Posterior vena cava (tissue), 2 donors: Measurements from ENCODE around the gene RAC2. TPM values are rescaled to one million over a fixed set of nuclear protein-coding genes. Genes with fewer than 3 reads are reported as not detected.
A peak's percentile ranks its signal among the peaks of the same experiment; 100 is the strongest.

Source experiments
- DNase-seq: peaks from one replicate; pipeline ENCODE4 v3.0.0-alpha.2; 2020; ENCODE audit warnings: low spot score
- intact Hi-C, 2 donors: fragments of 100-400 bp; cut with DNase I; formaldehyde crosslinking; loops; one replicate each; pipeline versions ENCODE4 v1.14.1 to v1.14.2; 2022 to 2023
- total RNA-seq, 2 donors: library from RNA; stranded (reverse); fragmentation: NEBNext Ultra II Directional; extraction: Animal tissue kit (Norgen Biotek cat#: 25700); gene quantifications; one replicate each; pipeline ENCODE4 v1.2.1, GENCODE V29; 2021
- donor health status: DM: yes; HTN: yes; CAD: no.
- donor health status: DM: yes; HTN: yes; CAD: no.

The RAC2 gene
- total RNA-seq, 2 donors from 2014 or later, result 12.9 to 17.5 TPM

DNA sequence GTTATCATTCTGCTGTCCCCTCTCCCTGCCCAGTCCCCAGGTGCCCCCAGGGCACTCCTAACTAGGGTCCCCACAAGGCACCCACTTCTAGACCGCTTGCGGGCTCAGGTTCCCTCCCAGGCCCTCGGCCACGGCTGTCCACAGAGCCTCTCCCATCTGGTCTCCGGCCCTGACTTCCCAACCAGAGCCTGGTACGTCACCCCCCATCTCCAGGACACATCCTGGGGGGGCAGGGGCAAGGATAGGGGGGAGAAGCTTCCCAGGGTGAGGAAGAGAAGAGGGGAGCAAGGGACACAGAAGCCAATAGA, 32.2 kb downstream of the RAC2 start:
- intact Hi-C loops, result no loop called here
- DNase-seq, result no peak

DNA sequence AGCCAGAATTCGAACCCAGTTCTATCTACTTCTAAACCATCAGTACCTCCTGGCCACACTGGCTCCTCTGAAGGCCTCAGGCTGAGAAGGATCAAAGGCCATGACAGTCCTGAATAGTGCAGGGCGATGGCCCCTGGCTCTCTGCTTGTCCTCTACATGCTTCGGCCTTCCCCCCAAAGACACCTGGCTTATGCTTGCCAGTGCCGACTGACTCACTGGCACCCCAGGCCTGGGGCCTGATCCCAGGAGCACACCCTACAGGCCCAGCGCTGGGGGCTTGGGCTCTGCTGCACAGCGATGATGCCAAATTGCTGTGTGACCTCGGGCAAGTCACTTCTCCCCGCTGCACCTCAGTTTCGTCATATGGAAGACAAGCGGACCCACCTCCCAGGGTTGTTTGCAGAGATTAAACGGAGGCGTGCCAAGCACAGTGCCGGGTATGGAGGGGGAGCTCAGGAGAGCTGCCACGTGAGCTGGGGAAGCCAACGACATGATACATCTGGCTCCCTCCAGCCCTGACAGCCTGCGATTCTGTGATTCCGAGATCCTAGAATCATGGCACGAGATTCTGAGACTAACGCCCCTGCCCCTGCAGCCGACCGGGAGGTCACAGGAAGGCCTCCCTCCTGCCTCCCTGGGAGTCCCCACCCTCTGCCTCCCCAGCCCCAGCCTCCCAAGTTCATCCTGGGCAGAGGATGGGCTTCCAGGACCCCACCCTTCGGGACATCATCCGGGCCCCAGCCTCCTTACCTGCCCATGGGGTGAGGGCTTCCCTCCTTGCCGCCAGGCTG, 32.8 kb downstream of the RAC2 start:
- intact Hi-C loops, result no loop called here
- peak; percentile 65 for DNase-seq

DNA sequence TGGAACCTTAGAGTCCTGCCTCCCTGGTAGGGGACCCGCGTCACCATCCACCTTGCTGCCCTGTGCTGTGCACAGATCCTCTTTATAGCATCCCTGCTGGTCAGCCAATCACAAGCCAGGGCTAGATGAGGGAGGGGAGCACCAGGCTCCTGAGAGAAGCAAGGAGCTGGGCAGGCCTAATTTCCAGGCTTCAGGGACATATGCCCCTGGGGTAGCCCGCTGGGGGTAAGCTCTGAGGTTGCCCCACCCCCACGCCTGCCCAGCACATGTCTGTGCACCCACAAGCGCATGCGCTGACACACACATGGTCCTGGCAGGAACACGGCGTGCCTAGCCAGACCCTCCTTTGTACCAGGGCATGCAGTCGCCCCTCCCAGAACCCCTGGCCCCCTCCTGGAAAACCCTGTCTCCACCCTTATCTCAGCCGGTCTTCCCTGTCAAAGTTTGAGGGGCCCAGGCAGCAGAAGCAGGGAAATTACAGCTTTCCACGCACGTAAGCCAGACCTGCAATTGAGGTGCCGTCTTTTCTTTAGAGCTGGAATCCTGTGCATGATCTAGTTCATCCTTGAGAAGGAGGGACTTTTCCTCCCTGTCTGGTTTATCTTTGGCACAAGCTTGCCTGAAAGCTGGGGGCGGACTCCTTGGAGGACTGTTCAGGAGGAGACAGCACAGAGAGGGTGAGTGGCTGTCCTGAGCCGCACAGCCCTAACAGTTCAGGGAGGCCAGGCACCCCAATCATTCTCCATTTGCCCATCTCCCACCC, 33.8 kb downstream of the RAC2 start:
- intact Hi-C loops, result no loop called here
- peak; percentile 69 for DNase-seq

DNA sequence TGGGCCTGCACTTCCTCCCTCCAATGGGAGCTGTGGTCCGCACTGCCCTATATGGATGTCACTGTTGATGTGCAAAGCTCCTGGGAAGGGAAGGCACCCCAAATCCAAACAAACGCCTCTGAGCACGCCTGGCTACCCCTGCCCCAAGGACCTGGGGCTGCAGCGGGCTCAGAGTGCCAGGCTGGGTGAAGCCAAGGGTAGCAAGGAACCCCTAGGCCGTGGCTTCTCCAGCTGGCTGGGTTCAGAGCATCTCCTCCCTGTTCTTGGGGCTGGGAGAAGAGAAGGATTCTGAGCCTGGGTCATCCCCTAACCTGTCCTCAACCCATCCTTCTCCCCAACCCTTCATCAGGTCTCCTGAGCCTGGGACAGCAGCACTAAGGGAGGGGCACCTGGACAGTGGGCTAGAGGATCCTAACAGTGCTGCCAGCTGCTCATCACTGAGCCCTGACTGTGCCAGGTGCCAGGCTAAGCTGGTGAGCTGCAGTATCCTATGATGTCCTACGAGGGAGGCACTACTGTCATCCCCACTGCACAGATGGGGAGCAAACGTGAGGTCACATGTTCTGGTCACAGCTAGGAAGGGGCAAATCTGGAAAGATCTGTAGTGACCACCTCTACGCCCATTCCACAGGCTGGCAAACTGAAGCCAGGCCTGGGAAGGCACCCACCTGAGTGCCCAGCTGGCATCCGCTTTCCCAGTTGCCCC, 34.8 kb downstream of the RAC2 start:
- DNase-seq, result peak; percentile 32
- intact Hi-C loops, result loop anchor here in 1 of 2 donors (10.0 kb wide), 1 partner anchor 144 kb away; no protein-coding TSS in a partner anchor

DNA sequence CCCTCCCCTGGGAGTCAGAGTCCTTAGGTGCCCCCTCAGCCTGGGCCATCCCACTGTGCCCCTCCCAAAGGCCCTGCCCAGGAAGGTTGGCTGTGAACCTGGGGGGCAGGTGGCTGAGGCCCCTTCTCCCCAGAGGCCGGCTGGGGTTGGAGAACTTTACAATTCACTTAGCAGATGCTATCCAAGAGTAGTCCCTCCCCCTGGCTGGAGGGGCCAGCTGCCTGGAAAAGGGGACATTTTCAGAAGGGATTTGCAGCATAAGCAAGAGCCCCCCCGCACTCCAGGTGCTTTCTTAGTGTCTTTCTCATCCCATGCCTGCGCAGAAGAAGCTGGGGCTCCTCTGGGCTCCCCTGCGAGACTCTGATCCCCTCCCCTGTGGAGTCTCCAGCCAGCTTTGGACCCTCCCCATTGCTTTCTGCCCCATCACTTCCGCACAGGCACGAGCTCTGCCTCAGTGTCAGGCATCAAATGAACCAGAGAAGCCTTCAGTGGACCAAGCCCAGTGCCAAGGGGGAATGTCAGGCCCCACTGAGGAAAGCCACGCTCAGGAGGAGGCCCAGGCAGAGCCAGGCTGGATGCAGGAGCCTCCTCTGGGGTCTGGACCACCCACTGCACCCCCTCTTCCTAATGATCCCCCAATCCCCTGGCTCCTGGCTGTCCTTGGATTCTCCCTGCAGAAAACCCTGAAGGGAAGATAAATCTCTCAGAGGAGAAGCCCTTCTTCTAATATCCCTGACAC, 35.5 kb downstream of the RAC2 start:
- DNase-seq, result peak; percentile 57
- intact Hi-C loops, result loop anchor here in 1 of 2 donors (10.0 kb wide), 1 partner anchor 144 kb away; no protein-coding TSS in a partner anchor

DNA sequence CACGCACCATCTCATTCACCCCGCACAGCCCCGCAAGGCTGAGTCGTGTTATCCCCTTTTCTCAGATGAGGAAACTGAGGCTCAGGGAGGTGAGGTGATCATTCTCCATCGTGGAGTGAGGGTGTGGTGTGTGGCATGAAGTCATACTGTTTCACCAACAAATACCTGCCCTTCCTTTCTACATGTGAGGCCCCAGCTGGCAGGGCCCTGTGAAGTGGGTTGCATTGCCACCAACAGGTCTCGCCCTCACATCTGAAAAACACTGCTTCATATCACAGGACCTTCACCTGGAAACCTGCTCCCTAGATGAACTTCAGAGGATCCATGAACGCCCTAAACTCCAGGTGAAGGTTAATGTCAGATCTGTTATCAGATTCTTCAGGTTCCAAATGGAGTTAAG, 36.1 kb downstream of the RAC2 start:
- intact Hi-C loops, result loop anchor here in 1 of 2 donors (10.0 kb wide), 1 partner anchor 143 kb away; no protein-coding TSS in a partner anchor
- DNase-seq, result peak; percentile 9

DNA sequence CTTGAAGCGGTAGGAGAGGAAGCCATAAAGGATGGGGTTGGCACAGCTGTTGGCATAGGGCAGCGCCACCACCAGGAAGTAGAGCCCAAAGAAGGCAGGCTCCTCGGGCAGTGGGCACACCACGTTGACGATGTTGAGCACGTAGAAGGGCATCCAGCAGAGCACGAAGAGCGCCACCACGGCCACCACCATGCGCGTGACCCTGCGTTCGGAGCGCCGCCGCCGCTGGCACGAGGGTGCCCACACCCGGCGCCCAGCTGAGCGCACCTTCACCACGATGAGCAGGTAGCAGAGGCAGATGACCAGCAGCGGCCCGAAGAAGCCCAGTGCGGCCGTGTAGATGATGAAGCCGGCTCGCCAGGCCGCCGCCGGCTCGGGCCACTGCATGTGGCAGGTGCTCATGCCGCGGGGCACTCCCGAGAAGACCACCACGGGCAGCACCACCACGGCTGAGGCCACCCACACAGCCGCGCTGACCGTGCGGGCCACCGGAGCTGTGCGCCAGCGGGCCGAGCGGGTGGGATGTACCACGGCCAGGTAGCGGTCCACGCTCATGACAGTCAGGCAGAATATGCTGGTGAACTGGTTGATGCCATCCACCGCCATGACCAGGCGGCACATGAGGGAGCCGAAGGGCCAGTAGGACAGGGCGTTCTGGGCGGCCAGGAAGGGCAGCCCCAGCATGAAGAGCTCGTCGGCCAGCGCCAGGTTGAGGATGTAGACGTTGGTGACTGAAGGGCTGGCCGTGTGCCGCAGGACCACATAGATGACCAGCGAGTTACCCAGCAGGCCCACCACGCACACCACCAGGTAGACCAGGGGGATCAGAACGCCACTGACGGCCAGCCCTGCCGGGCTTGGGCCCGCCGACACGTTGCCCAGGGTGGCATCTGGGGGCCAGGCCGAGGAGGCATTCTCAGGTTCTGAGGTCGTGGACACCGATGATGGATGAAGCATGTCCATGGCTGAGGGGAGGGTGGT, 36.9 kb downstream of the RAC2 start:
- peak; percentile 69 for DNase-seq
- intact Hi-C loops, result loop anchor here in 1 of 2 donors (10.0 kb wide), 1 partner anchor 142 kb away; no protein-coding TSS in a partner anchor

DNA sequence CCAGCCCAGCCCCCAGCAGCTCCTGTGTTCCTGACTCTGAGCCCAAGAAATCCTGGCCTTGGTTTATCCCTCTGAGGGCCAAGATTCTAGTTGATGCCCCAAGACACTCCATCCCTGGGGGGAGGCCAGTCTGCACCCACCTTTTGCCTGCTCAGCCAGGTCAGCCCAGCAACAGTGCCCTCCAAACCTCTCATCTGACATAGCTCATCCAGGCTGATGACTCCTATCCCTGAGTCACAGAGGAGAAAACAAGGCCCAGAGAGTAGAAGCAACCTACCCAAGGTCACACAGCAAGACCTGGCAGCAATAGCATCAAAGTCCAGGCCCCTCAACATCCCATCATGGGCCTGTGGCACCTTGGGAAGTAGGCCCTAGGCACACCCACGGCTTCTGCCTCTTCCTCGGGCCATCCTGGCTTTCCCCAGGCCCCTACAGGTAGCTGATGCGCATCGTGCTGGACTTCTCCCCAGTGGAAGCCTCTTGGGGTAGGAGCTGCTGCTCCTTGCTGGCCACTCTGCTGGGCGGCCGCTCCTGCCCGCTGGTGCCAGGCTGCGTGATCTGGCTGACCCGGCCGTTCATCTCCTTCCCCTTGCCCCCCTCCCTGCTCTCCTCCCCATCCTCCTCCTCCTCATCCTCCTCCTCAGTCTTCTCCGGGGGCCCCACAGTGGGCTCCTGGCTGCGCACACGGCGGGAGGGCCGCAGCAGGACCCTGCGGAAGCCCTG, 37.8 kb downstream of the RAC2 start:
- intact Hi-C loops, result loop anchor here in 1 of 2 donors (10.0 kb wide), 1 partner anchor 141 kb away; no protein-coding TSS in a partner anchor
- DNase-seq, result peak; percentile 63

DNA sequence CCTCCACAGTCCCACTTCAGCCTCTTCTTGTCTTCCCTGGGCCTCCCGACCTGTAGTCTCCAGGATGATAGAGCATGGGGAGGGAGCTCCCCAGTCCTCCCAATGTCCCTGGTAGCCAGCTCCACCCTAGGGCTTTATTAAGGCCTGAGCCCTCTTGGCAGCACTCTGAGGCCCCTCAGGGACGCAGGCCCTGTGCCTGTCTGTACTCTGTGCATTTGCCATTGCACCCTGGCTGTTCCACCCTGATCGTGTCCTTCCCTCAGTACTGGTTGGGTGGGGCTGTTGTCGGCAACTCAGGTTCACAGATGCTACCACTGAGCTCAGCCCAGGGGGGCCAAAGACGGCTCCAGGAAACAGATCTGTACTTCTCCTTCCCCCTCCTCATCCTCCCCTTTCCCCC, 39.0 kb downstream of the RAC2 start:
- DNase-seq, result peak; percentile 62
- intact Hi-C loops, result loop anchor here in 1 of 2 donors (10.0 kb wide), 1 partner anchor 140 kb away; no protein-coding TSS in a partner anchor

DNA sequence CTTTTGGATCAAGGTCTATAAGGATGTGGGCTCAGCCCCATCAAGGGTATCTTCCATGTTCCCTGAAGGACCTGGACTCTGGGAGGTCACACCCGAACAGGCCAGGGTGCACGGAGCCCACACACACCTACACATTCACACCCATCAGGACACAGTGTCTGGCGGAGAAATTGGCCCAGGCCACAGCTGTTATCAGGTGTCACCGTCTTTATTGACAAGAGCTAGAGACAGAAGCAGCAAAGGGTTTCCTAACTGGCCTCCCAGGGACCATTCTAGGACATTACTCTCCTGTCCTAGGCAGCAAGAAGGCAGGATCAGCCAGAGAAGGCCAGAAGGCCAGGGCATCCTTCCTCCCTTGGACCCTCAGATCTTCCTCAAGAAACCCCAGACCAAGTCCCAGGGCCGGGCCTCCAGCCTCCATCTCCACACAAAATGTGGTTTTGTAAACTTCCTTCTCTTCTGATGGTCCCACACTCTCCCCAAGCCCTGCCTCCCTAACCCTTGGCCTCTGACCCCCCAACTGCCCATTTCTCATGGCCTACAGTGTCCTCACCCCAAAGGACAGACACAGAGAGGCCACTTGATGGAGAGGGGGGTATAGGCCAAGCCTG, 39.9 kb downstream of the RAC2 start:
- intact Hi-C loops, result loop anchor here in 1 of 2 donors (10.0 kb wide), 1 partner anchor 139 kb away; no protein-coding TSS in a partner anchor
- DNase-seq, result peak; percentile 65

DNA sequence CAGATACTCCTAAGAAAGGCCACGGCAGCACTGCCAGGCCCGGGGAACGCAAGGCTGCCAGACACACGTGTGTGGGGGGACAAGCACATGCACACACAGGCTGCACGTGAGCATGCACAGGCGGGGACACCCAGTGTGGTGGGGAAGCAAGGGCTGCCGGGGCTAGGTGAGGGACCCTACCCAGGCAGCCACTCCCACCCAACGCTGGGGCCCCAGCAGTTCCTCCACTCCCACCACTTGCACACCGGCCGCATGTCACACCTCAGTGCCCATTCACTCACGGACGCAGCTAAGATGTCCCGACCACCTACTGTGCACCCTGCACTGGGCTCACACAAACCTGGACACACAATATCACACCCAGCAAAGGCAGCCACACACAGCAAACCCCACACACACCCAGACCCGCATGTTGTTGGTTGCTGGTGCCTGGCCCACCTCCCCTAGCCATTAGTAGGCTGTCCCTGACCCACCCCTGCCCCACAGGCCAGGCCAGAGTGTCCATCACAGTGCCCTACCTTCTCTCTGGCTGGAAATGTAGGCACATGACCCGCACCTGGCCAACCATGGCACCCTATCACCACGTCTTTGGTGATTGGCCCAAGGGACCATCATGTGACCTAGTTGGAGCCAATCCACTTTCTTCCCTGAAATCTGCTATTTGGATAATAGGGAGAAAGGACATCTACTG, 40.6 kb downstream of the RAC2 start:
- intact Hi-C loops, result loop anchor here in 1 of 2 donors (10.0 kb wide), 1 partner anchor 139 kb away; no protein-coding TSS in a partner anchor
- peak; percentile 65 for DNase-seq

DNA sequence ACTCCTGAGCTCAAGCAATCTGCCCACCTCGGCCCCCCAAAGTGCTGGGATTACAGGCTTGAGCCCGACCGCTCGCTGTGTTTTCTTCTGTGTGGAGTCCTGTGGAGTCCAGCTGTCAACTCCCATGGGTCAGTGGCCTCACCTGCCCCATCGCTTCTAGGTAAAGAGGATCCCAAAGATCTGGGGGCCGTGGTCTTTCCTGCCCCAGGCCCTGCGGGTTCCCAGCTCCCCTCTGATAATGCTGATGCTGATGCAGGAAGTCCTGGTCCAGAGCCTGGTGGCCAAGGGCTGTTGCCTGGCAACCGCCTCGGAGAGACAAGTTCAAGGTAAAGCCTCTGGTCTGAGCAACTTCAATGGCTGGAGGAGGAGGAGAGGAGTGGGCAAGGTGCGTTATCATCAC, 41.4 kb downstream of the RAC2 start:
- DNase-seq, result peak; percentile 60
- intact Hi-C loops, result loop anchor here in 1 of 2 donors (10.0 kb wide), 1 partner anchor 138 kb away; no protein-coding TSS in a partner anchor

DNA sequence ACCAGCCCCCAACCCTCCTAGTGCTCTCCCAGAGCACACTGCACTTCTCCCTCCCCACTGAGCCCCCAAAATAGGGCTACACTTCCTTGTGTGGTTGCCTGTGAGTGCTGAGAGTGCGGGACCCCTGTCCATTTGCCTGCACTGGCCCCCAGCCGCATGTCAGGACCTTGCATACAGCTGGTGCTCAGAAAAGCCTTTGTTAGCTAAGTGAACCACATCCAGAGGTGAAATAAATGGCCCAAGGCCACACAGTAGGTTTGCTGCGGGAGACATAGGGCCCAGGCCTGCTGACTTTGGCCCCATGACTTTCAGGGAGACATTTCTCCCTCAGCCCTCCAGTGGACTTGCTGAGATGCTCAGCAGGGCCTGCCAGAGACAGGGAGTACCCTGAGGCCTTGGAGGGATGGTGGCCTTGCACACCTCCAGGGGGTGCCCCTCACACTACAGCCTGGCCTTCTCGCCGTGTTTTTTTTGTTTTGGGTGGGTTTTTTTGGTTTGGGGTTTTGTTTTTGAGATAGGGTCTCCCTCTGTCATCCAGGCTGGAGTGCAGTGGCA, 42.0 kb downstream of the RAC2 start:
- intact Hi-C loops, result loop anchor here in 1 of 2 donors (10.0 kb wide), 1 partner anchor 137 kb away; no protein-coding TSS in a partner anchor
- DNase-seq, result peak; percentile 58

DNA sequence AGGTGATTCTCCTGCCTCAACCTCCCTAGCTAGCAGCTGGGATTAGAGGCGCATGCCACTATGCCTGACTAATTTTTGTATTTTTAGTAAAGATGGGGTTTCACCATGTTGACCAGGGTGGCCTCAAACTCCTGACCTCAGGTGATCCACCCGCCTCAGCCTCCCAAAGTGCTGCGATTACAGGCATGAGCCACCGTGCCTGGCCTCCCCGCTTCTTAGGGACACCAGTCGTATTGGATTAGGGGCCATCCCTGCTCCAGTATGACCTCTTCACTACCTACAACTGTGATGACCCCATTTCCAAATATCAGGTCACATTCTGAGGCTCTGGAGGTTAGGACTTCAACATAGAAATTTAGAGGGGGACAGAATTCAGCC, 42.6 kb downstream of the RAC2 start:
- intact Hi-C loops, result loop anchor here in 1 of 2 donors (10.0 kb wide), 1 partner anchor 137 kb away; no protein-coding TSS in a partner anchor
- DNase-seq, result peak; percentile 36

DNA sequence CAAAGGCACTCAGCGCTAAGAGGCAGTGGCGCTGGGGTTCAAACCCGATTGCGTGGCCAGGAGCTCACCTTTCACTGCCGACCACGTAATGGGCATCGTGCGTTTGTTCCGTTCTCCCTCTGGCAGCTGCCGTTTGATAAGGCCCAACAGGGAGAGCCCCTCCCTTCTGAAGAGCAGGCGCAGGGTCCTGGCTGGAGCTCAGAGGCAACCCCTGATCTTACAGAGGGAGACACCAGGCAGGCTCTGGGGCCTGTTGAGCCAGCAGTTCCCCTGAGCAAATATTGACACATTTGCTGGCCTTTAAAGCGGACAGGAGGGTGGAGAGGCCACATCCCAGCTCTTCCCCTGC, 44.3 kb downstream of the RAC2 start:
- intact Hi-C loops, result loop anchor here (2.0 to 10.0 kb wide), 2 partner anchors 33 to 135 kb away; no protein-coding TSS in a partner anchor
- no peak for DNase-seq
